ENCODE measurements around the gene RFT1. TPM values are rescaled to one million over a fixed set of nuclear protein-coding genes. Genes with fewer than 3 reads are reported as not detected.

The RFT1 gene
- total RNA-seq, 1 experiment from 2014 or later = 33.6 TPM

GRCh38 chr3:53161450-53161819, 31.2 kb upstream of the RFT1 start:
- Histone ChIP-seq H3K36me3 (ENCODE audit: control insufficient read depth in 1 of 2, insufficient read depth in 2 of 2, low read length in 2 of 2) (no peaks in the 10 kb centered on the region), H3K9me3 (ENCODE audit: control insufficient read depth in 1 of 2, insufficient read depth in 1 of 2, low read depth in 1 of 2, low read length in 2 of 2) (no peaks in the 10 kb centered on the region), H3K27me3 (ENCODE audit: insufficient read depth, low read length) (no peaks in the 10 kb centered on the region), H3K9ac (ENCODE audit: low read length) (peak overlapping the region; percentile 80), H3K27ac (ENCODE audit: low read depth, low read length) (peak overlapping the region; percentile 87; the same call in 1 of the 2 replicates), H3K9me2 (ENCODE audit: insufficient read depth) (no peaks in the 10 kb centered on the region), H4K20me1 (ENCODE audit: insufficient read depth) (no peaks in the 10 kb centered on the region), H2AFZ (ENCODE audit: low read depth, low read length, poor library complexity, severe bottlenecking) (no peak overlapping the region), H3K4me1 (ENCODE audit: control insufficient read depth in 1 of 2, insufficient read depth in 2 of 2, low read length in 2 of 2) (peaks cover 34 to 50% of the 10 kb centered on the region in 2 experiments), H3K4me2 (ENCODE audit: low read length) (peak overlapping the region; percentile 98), H3K4me3 (replicated peaks in 1 of 2; ENCODE audit: low read depth in 1 of 2, low read length in 2 of 2) (peak overlapping the region; percentile 85 to 90), H3K79me2 (ENCODE audit: insufficient read depth, low read length) (peaks cover 34% of the 10 kb centered on the region)
- no TSS peak for BruUV-seq (replicated peaks)
- ChIA-PET POLR2A (interaction anchor here (0.6 to 1.0 kb wide), 2 partner anchors 27 to 32 kb away, joined by 3 read pairs; no protein-coding TSS in a partner anchor), CTCF (interaction anchor here (1.2 to 1.6 kb wide), 2 partner anchors 27 to 34 kb away, joined by 3 to 5 read pairs; no protein-coding TSS in a partner anchor), RAD21 (ENCODE audit: low non-redundant PET in 1 of 2, low total read pairs in 2 of 2, uncharacterized antibody in 2 of 2, unreplicated experiment in 2 of 2) (no interaction called here)
- intact Hi-C loops (cut with micrococcal nuclease) = loop anchor here (2.0 kb wide), 1 partner anchor 27 kb away; no protein-coding TSS in a partner anchor
- ATAC-seq (peak; percentile 16), DNase-seq (ENCODE audit: low read depth, low spot score) (no peak)
- TF ChIP-seq ZFX (IDR thresholded peaks at IDR 0.05) (peak; percentile 29; the same call in 1 of the 2 replicates), POLR2A (IDR thresholded peaks at IDR 0.05; ENCODE audit: borderline replicate concordance, extremely low read depth, insufficient read depth, insufficient read length) (no peak), FOSL1 (IDR thresholded peaks at IDR 0.05; ENCODE audit: low read depth) (no peak), POLR2AphosphoS5 (IDR thresholded peaks at IDR 0.05; ENCODE audit: low read depth, low read length) (no peak), SIN3A (IDR thresholded peaks at IDR 0.05; ENCODE audit: low read depth) (no peak), CBX3 (IDR thresholded peaks at IDR 0.05; ENCODE audit: low read depth) (no peak)

- CTCF ChIA-PET = interaction anchor here (1.0 to 1.6 kb wide), 4 partner anchors 26 to 63 kb away, joined by 3 to 5 read pairs (median 3); no protein-coding TSS in a partner anchor
- no TSS peak for BruUV-seq (replicated peaks)
- H4K20me1 ChIP-seq (ENCODE audit: insufficient read depth) = no peaks in the 10 kb centered on the region
- TF ChIP-seq MAX (IDR thresholded peaks at IDR 0.05) (0 out of 2 replicates have a peak, but pooled peaks have one; percentile 25), EGR1 (IDR thresholded peaks at IDR 0.05; ENCODE audit: low read depth) (peak; percentile 99), YY1 (IDR thresholded peaks at IDR 0.05; ENCODE audit: extremely low read depth, insufficient replicate concordance, low read depth, low read length) (peak; percentile 25), POLR2AphosphoS5 (IDR thresholded peaks at IDR 0.05; ENCODE audit: low read depth, low read length) (peak; percentile 81), REST (IDR thresholded peaks at IDR 0.05; ENCODE audit: low read depth) (no peak), TCF7L2 (IDR thresholded peaks at IDR 0.05; ENCODE audit: borderline replicate concordance, extremely low read depth, insufficient read depth, insufficient read length) (no peak), CBX3 (IDR thresholded peaks at IDR 0.05; ENCODE audit: low read depth) (no peak), FOSL1 (IDR thresholded peaks at IDR 0.05; ENCODE audit: low read depth) (no peak), SP1 (IDR thresholded peaks at IDR 0.05; ENCODE audit: low read depth) (no peak), EZH2phosphoT487 (IDR thresholded peaks at IDR 0.05; ENCODE audit: borderline replicate concordance) (no peak), JUND (IDR thresholded peaks at IDR 0.05) (no peak), RAD21 (IDR thresholded peaks at IDR 0.05; ENCODE audit: low read depth) (no peak), ZFX (IDR thresholded peaks at IDR 0.05) (peak; percentile 55; the same call in 1 of the 2 replicates), ELF1 (IDR thresholded peaks at IDR 0.05; ENCODE audit: borderline replicate concordance, low read depth) (no peak)
Measured at GRCh38 chr3:53160660-53161449, 30.6 kb upstream of the RFT1 start, which contains the start of gene PRKCD. Gene PRKCD, plus strand, starts transcription at chr3:53161209. Its CDS starts 17,214 bp downstream, at chr3:53178423.

More at GRCh38 chr3:53160660-53161449, 30.6 kb upstream of the RFT1 start, which contains the start of gene PRKCD:
- H3K9me2 ChIP-seq (ENCODE audit: insufficient read depth) = no peaks in the 10 kb centered on the region
- H3K4me2 ChIP-seq (ENCODE audit: low read length) = peak within 1 kb of the TSS; percentile 98
- DNase-seq (ENCODE audit: low read depth, low spot score) (peak; percentile 37), ATAC-seq (peak; percentile 83)
- intact Hi-C loops (cut with micrococcal nuclease) = loop anchor here (2.0 kb wide), 1 partner anchor 26 kb away; no protein-coding TSS in a partner anchor
- H3K9ac ChIP-seq (ENCODE audit: low read length) = peak within 1 kb of the TSS; percentile 80
- no peak within 1 kb of the TSS for H2AFZ ChIP-seq (ENCODE audit: low read depth, low read length, poor library complexity, severe bottlenecking)
- POLR2A ChIA-PET = interaction anchor here (0.6 to 1.6 kb wide), 6 partner anchors 9 to 95 kb away, joined by 3 to 6 read pairs (median 4); partner anchors contain the start of gene TKT
- H3K9me3 ChIP-seq (ENCODE audit: control insufficient read depth in 1 of 2, insufficient read depth in 1 of 2, low read depth in 1 of 2, low read length in 2 of 2) = no peaks in the 10 kb centered on the region
- RAD21 ChIA-PET (ENCODE audit: low non-redundant PET in 1 of 2, low total read pairs in 2 of 2, uncharacterized antibody in 2 of 2, unreplicated experiment in 2 of 2) = no interaction called here
- H3K27ac ChIP-seq (ENCODE audit: low read depth, low read length) = peak within 1 kb of the TSS; percentile 87
- H3K79me2 ChIP-seq (ENCODE audit: insufficient read depth, low read length) = peaks cover 30% of the 10 kb centered on the region
- H3K27me3 ChIP-seq (ENCODE audit: insufficient read depth, low read length) = no peaks in the 10 kb centered on the region
- peak within 1 kb of the TSS; percentile 85 to 90 for H3K4me3 ChIP-seq (replicated peaks in 1 of 2; ENCODE audit: low read depth in 1 of 2, low read length in 2 of 2)
- peaks cover 39 to 54% of the 10 kb centered on the region in 2 experiments for H3K4me1 ChIP-seq (ENCODE audit: control insufficient read depth in 1 of 2, insufficient read depth in 2 of 2, low read length in 2 of 2)
- H3K36me3 ChIP-seq (ENCODE audit: control insufficient read depth in 1 of 2, insufficient read depth in 2 of 2, low read length in 2 of 2) = no peaks in the 10 kb centered on the region
